B cell (primary cell): ENCODE measurements around the gene ATG12.

Experiments
- CTCF ChIP-seq: fragments of 200-600 bp; IDR thresholded peaks from one replicate; pipeline ENCODE4 v1.8.0; 2022; ENCODE audit warnings: antibody characterized with exemption, mild to moderate bottlenecking
- EZH2 ChIP-seq: IDR thresholded peaks from 2 replicates; pipeline ENCODE4 v1.6.1; 2012; ENCODE audit warnings: borderline replicate concordance, low read depth, mild to moderate bottlenecking, moderate library complexity, low read length; ENCODE audit not compliant: insufficient read depth, poor library complexity, severe bottlenecking

DNA sequence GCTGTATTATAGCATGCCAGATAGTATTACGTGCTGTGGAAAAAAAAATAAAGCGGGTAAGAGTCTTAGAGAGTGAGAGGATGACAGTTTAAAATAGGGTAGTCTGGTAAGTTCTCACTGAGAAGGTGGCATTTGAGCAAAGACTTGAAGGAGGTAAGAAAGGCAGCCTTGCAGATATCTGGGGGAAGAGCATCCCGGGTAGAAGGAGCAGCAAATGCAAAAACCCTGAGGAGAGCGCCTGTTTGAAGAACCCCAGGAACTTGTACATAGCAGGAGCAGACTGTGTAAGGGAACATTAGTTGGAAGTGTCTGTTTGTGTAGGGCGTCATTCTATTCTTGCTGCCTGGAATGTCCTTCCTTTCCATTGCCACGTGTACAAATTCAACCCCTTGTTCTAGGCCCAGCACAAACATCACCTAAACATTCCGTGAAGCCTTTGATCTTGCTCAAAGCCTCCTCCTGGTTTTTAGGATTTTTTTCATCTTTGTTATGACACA, 3.0 kb upstream of the ATG12 start:
- no peak for TF ChIP-seq CTCF
- no peak for TF ChIP-seq EZH2
